Tibial nerve (tissue), 4 donors: ENCODE data around the gene PGK1. TPM values are rescaled to one million over a fixed set of nuclear protein-coding genes. Genes with fewer than 3 reads are reported as not detected.
"Not testable (repeated sequence)": the region's sequence is repeated elsewhere in the genome, so short reads cannot be mapped to it uniquely, and the experiment has no call there.

Source experiments
- DNase-seq, 2 donors: peaks; one replicate each; pipeline ENCODE4 v3.0.0-alpha.2; 2019; ENCODE audit warnings: low spot score in 2 of 2
- H3K27ac ChIP-seq, 4 donors: fragments of 200-600 bp; sonication (generic) in 3 of 4; one replicate each; pipeline ENCODE4 v1.5.1; 2017 to 2019; ENCODE audit warnings: mild to moderate bottlenecking in 1 of 4
- H3K27me3 ChIP-seq, 2 donors: fragments of 200-600 bp; sonication (generic) in 1 of 2; one replicate each; pipeline versions ENCODE4 v1.5.1 to v1.6.0; 2017 to 2019
- H3K36me3 ChIP-seq, 3 donors: fragments of 200-600 bp; sonication (generic); one replicate each; pipeline ENCODE4 v1.5.1; 2018 to 2019
- H3K4me1 ChIP-seq, 4 donors: fragments of 200-600 bp; sonication (generic) in 3 of 4; one replicate each; pipeline ENCODE4 v1.5.1; 2017 to 2019
- H3K4me3 ChIP-seq, 4 donors: fragments of 200-600 bp; sonication (generic) in 3 of 4; one replicate each; pipeline ENCODE4 v1.5.1; 2017 to 2019; ENCODE audit warnings: mild to moderate bottlenecking in 1 of 4, moderate library complexity in 1 of 4
- H3K9me3 ChIP-seq, 4 donors: fragments of 200-600 bp; sonication (generic) in 3 of 4; one replicate each; pipeline ENCODE4 v1.5.1; 2017 to 2019
- CTCF ChIP-seq, 5 experiments: fragments of 200-600 bp in 3 of 5; fragments of 450-650 bp in 2 of 5; sonication (generic) in 3 of 5; IDR thresholded peaks; one replicate each; pipeline ENCODE4 v1.5.1; 2016 to 2019; ENCODE audit warnings: antibody characterized with exemption in 5 of 5, mild to moderate bottlenecking in 3 of 5, moderate library complexity in 2 of 5
- EP300 ChIP-seq, 2 donors: sonication (generic); formaldehyde crosslinking; IDR thresholded peaks; one replicate each; pipeline ENCODE4 v1.6.1; 2017; ENCODE audit warnings: antibody characterized with exemption in 2 of 2, mild to moderate bottlenecking in 1 of 2
- POLR2A ChIP-seq, 2 donors: fragments of 450-650 bp; IDR thresholded peaks; one replicate each; pipeline ENCODE4 v1.6.1; 2017; ENCODE audit warnings: antibody characterized with exemption in 2 of 2, mild to moderate bottlenecking in 2 of 2, moderate library complexity in 2 of 2
- WGBS, 2 donors: methylation state at CpG; one replicate each; pipeline ENCODE4 v1.1.5; 2018; 5-methylcytosine and 5-hydroxymethylcytosine counted together
- total RNA-seq, 4 donors: library from RNA; depleted of rRNA; stranded (reverse); fragments of >200 nt; gene quantifications; one replicate each; pipeline ENCODE4 v1.1.0, GENCODE V29; 2016

PGK1 gene
- total RNA-seq, 4 donors from 2014 or later, result 103 to 183 (median 152) TPM

- H3K4me3 ChIP-seq, result no peak overlapping the region
- WGBS, 2 donors, result 88% methylated on average over 1 of the region's 1 CpG; no CpG with 5 or more reads in 1 of the 2 donors
- no peak for TF ChIP-seq POLR2A (IDR thresholded peaks at IDR 0.05)
- TF ChIP-seq CTCF (IDR thresholded peaks at IDR 0.05), result no peak
- no peak for TF ChIP-seq EP300 (IDR thresholded peaks at IDR 0.05)
- peaks cover 0 to 7% of the 10 kb centered on the region in 2 donors for H3K27me3 ChIP-seq
- no peak for DNase-seq
- H3K27ac ChIP-seq, result no peak overlapping the region
- H3K4me1 ChIP-seq, result no peaks in the 10 kb centered on the region
- H3K9me3 ChIP-seq, result no peaks in the 10 kb centered on the region
- peaks cover 0 to 71% (median 4%) of the 10 kb centered on the region in 3 donors for H3K36me3 ChIP-seq
These were observed 14.6 kb downstream of the PGK1 start for GRCh38 chrX:78118628-78119027.

GRCh38 chrX:78119521-78120227 is 15.6 kb downstream of the PGK1 start:
- H3K4me1 ChIP-seq, result no peaks in the 10 kb centered on the region
- WGBS, 2 donors, result 82 to 90% methylated on average over 9 of the region's 9 CpGs
- no peak for TF ChIP-seq EP300 (IDR thresholded peaks at IDR 0.05)
- peak in 1 of 5 experiments; percentile 6 for TF ChIP-seq CTCF (IDR thresholded peaks at IDR 0.05)
- peaks cover 0 to 70% (median 4%) of the 10 kb centered on the region in 3 donors for H3K36me3 ChIP-seq
- peaks cover 0 to 7% of the 10 kb centered on the region in 2 donors for H3K27me3 ChIP-seq
- no peak for DNase-seq
- no peaks in the 10 kb centered on the region for H3K9me3 ChIP-seq
- no peak overlapping the region for H3K27ac ChIP-seq
- H3K4me3 ChIP-seq, result no peak overlapping the region

GRCh38 chrX:78123190-78123589 is 19.1 kb downstream of the PGK1 start:
- Histone ChIP-seq H3K27me3 (no peaks in the 10 kb centered on the region), H3K27ac (no peak overlapping the region), H3K4me1 (no peaks in the 10 kb centered on the region), H3K9me3 (no peaks in the 10 kb centered on the region), H3K4me3 (no peak overlapping the region), H3K36me3 (peaks cover 0 to 62% (median 4%) of the 10 kb centered on the region in 3 donors)
- no peak for DNase-seq
- TF ChIP-seq CTCF (IDR thresholded peaks at IDR 0.05) (no peak), EP300 (IDR thresholded peaks at IDR 0.05) (no peak), POLR2A (IDR thresholded peaks at IDR 0.05) (no peak)

GRCh38 chrX:78124307-78124706 is 20.3 kb downstream of the PGK1 start:
- H3K27ac ChIP-seq, result no peak overlapping the region
- H3K9me3 ChIP-seq, result no peaks in the 10 kb centered on the region
- no peak for DNase-seq
- TF ChIP-seq CTCF (IDR thresholded peaks at IDR 0.05) (no peak), EP300 (IDR thresholded peaks at IDR 0.05) (no peak), POLR2A (IDR thresholded peaks at IDR 0.05) (no peak)
- WGBS, 2 donors, result 66 to 71% methylated on average over 2 of the region's 2 CpGs
- H3K4me3 ChIP-seq, result no peak overlapping the region
- H3K36me3 ChIP-seq, result peaks cover 0 to 57% (median 0%) of the 10 kb centered on the region in 3 donors
- H3K27me3 ChIP-seq, result no peaks in the 10 kb centered on the region
- H3K4me1 ChIP-seq, result no peaks in the 10 kb centered on the region

GRCh38 chrX:78125148-78125547 is 21.1 kb downstream of the PGK1 start:
- H3K27ac ChIP-seq, result no peak overlapping the region

GRCh38 chrX:78125781-78126180 is 21.7 kb downstream of the PGK1 start:
- not testable (repeated sequence) for H3K27ac ChIP-seq
- H3K36me3 ChIP-seq, result peaks cover 0 to 53% (median 0%) of the 10 kb centered on the region in 3 donors

More at GRCh38 chrX:78125148-78125547, 21.1 kb downstream of the PGK1 start:
- TF ChIP-seq CTCF (IDR thresholded peaks at IDR 0.05), result no peak
- no peak for TF ChIP-seq EP300 (IDR thresholded peaks at IDR 0.05)
- TF ChIP-seq POLR2A (IDR thresholded peaks at IDR 0.05), result no peak
- Histone ChIP-seq H3K27me3 (no peaks in the 10 kb centered on the region), H3K4me3 (no peak overlapping the region), H3K36me3 (peaks cover 0 to 53% (median 0%) of the 10 kb centered on the region in 3 donors), H3K9me3 (no peaks in the 10 kb centered on the region), H3K4me1 (no peaks in the 10 kb centered on the region)
- WGBS, 2 donors, result 57 to 100% methylated on average over 1 of the region's 1 CpG
- no peak for DNase-seq

More at GRCh38 chrX:78125781-78126180, 21.7 kb downstream of the PGK1 start:
- not testable (repeated sequence) for H3K9me3 ChIP-seq, H3K27me3 ChIP-seq, H3K4me3 ChIP-seq, H3K4me1 ChIP-seq, DNase-seq
